ENCODE data around the gene PARD3B. TPM values are rescaled to one million over a fixed set of nuclear protein-coding genes. Genes with fewer than 3 reads are reported as not detected.

The PARD3B gene
- total RNA-seq, 4 donors from 2014 or later = 32.8 to 69.6 (median 47.3) TPM

DNA sequence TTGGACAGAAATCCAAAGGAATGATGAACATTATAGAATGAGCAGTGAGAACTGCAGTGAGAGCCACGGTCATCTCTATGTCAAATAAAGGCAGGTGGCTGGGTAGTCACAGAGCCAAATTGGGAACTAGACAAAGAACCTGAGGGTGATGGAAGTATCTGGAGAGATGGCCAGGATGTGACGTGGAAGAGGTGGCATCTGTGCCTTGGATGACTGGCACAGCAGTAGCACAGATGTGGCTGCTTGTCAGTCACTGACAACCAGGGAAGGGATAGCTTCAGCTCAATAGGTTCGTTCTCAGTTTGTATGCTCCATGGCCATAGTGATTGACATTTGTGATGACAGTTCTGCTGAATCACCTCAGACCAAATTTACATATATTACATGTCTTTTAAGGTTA, 172.3 kb downstream of the PARD3B start:
- TF ChIP-seq, protein P1, sequence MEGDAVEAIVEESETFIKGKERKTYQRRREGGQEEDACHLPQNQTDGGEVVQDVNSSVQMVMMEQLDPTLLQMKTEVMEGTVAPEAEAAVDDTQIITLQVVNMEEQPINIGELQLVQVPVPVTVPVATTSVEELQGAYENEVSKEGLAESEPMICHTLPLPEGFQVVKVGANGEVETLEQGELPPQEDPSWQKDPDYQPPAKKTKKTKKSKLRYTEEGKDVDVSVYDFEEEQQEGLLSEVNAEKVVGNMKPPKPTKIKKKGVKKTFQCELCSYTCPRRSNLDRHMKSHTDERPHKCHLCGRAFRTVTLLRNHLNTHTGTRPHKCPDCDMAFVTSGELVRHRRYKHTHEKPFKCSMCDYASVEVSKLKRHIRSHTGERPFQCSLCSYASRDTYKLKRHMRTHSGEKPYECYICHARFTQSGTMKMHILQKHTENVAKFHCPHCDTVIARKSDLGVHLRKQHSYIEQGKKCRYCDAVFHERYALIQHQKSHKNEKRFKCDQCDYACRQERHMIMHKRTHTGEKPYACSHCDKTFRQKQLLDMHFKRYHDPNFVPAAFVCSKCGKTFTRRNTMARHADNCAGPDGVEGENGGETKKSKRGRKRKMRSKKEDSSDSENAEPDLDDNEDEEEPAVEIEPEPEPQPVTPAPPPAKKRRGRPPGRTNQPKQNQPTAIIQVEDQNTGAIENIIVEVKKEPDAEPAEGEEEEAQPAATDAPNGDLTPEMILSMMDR (IDR thresholded peaks at IDR 0.05; ENCODE audit: low read depth) = no peak

DNA sequence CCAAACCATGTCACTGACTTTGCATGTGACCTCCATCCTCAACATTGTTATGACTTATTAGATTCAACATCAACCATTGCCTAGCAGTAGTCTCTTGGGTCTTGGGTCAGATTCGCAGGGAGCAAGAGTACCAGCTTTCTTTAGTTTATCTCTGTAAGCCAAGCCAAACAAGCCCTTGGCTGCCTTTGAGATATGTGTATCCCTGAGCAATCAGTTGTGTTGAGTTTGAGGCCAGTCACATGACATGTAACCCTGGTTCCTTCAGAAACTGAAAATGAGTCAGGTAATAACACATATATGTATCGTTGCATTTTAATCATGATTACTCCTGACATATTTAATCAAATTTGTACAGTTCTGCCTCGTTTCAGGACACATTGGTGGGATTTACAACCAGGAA, 173.3 kb downstream of the PARD3B start:
- TF ChIP-seq, protein P1 (IDR thresholded peaks at IDR 0.05; ENCODE audit: low read depth) = no peak

DNA sequence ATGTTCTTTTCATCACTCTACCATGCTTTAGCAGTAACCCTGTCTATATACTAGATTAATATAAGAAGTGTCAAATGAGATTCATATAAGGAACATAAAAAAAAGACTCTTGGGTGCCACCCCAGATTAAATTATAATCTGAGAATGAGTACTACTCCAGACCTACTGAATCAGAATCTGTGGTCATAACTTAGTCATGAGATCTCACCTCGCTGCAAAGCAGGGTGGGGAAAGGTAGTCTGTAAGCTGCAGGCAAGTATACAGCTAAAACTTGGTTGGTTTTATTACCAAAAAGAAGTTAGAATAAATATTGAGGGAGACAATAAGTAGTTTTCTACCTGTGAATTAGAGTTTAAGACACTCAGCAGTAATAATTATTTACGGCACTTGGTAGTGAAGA, 175.6 kb downstream of the PARD3B start:
- TF ChIP-seq, protein P1 (IDR thresholded peaks at IDR 0.05; ENCODE audit: low read depth) = no peak

- TF ChIP-seq, protein P1 (IDR thresholded peaks at IDR 0.05; ENCODE audit: low read depth) = no peak
Measured at GRCh38 chr2:204722207-204722606, 176.9 kb downstream of the PARD3B start.

DNA sequence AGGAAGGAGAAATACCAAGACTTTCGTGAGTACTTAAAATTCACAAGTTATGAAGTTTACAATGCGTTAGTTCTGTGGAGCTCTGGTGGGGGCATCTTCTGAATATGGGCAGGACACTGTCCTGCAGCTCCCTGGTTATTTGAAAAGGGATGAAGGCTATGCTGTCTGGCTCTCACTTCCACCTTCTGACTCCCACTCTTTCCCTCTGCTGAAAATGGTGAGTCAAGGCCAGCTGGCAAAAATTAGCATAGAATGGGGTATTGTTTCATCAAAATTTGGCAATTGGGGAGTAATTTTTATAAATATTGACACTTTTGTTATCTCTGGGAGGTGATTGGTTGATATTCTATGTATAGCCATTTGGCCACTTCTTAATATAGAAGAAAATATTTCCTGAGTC, 177.4 kb downstream of the PARD3B start:
- TF ChIP-seq, protein P1 (IDR thresholded peaks at IDR 0.05; ENCODE audit: low read depth) = no peak

DNA sequence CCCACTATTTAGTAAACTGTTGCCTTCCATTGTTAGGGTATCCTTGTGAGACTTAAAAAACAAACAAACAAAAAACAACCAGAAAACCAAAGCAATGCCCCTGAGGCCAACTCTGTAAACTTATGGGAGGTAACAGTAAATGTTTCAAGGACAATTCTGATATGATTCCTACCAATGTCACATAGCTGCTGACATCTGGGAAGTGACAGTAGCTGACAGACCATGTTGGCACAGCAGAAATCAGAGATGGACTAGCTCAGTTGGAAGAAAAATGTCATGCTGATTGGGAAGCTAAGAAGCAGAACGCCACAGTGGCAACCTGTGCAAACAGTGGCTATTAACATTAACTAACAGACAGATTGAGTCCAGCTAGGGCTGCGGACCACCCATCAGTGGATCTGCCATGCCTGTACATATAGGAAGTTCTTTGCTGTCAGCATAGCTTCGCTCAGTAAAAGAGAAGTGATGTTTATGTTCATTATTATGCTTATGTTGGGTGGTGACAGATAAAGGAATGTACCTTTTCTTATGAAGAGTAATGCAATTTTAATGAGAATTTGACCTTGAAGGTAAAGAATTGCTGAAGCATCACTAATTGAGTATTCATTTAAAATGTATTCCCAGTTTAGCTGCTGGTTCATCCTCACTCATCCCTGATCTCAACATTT, 180.6 kb downstream of the PARD3B start:
- TF ChIP-seq, protein P1 (IDR thresholded peaks at IDR 0.05; ENCODE audit: low read depth) = no peak

DNA sequence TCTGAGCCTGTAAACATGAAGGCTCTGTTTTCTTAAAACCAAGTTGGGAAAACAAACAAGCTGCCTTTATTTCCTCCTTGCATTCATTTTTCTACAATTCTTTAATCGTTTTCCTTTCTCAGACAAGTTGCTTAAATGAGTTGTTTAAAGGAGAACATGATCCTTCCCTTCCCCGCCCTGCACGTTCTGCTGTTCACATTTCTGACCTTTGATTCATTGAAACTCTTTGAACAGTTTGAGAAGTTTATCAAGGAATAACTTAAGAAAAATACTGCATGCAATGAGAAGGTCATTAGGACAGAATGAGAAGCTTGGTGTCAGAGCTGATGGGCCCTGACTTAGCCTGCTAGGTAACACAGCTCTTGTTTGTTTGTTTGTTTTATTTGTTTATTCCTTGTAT, 181.6 kb downstream of the PARD3B start:
- TF ChIP-seq, protein P1 (IDR thresholded peaks at IDR 0.05; ENCODE audit: low read depth) = no peak

All from subcutaneous adipose tissue (tissue), 4 donors.